T-helper 2 cell treated with Interferon-gamma antibody and Interleukin-4, amounts not matched to agents 100 ng/mL and 5 ng/mL, for 36 hours (primary cell): ENCODE results near the gene GALNT7. TPM values are rescaled to one million over a fixed set of nuclear protein-coding genes. Genes with fewer than 3 reads are reported as not detected.

Experiments
- intact Hi-C: fragments of 100-400 bp; cut with micrococcal nuclease; formaldehyde crosslinking; loops from one replicate; pipeline ENCODE4 v1.15.1; 2023
- total RNA-seq: library from RNA; stranded (reverse); gene quantifications from 2 replicates; pipeline ENCODE4 v1.2.3, GENCODE V29; 2022

Gene GALNT7
- total RNA-seq, 1 donor from 2014 or later: 20.5 TPM

- intact Hi-C loops: loop anchor here (5.0 kb wide), 1 partner anchor 92 kb away; the partner anchor contains the start of gene GALNT7
These were observed 90.7 kb downstream of the GALNT7 start for GRCh38 chr4:173259310-173259709.

GRCh38 chr4:173261052-173261451 lies 92.4 kb downstream of the GALNT7 start:
- intact Hi-C loops: no loop called here

- intact Hi-C loops: no loop called here
These were observed 93.8 kb downstream of the GALNT7 start for GRCh38 chr4:173262375-173262774.

- intact Hi-C loops: no loop called here
These were observed 95.6 kb downstream of the GALNT7 start for GRCh38 chr4:173264245-173264644.

DNA sequence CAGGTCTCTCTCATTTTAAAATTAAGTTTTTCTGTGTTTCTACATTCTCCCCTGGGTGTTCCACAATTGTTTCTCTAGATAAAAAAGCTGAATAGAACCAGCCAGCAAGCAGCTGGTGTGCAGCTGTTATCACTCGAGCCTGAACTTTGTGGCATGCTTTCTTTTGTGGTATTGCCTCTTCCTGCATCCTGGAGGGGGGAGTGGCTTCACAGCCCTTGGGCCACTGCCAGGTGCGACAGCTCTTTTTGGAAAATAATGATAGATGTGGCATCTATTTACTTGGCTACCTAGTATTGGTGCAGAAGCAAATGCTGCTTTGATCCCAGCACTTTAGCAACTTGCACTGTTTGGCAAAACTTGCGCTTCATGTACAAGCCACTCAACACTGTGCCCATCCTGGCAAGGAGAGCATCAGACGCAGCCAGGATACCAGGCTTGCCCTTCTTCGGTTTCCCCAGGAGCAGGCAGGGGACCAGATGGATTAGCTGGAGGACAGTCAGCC lies 96.1 kb downstream of the GALNT7 start:
- intact Hi-C loops: no loop called here

GRCh38 chr4:173265751-173266150 lies 97.1 kb downstream of the GALNT7 start:
- intact Hi-C loops: no loop called here

GRCh38 chr4:173267711-173268110 lies 99.1 kb downstream of the GALNT7 start:
- intact Hi-C loops: no loop called here

DNA sequence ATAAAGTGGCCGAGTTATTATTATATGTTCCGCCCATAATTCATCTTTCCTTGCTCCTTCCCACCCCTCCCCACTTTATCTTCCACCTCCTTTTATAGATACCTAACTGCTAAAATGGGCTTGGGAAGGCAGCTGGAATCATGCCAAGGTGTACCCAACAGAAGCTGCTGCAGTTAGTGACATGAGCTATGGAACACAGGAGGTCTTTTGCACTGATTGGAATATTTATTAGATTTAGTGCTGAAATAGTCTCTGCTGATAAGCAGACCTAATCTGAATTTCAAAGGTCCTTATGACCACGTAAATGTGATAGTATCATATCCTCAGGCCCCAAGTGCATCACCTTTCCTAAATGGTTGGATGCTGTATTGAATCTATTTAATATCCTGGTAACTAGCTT lies 100.7 kb downstream of the GALNT7 start:
- intact Hi-C loops: no loop called here

DNA sequence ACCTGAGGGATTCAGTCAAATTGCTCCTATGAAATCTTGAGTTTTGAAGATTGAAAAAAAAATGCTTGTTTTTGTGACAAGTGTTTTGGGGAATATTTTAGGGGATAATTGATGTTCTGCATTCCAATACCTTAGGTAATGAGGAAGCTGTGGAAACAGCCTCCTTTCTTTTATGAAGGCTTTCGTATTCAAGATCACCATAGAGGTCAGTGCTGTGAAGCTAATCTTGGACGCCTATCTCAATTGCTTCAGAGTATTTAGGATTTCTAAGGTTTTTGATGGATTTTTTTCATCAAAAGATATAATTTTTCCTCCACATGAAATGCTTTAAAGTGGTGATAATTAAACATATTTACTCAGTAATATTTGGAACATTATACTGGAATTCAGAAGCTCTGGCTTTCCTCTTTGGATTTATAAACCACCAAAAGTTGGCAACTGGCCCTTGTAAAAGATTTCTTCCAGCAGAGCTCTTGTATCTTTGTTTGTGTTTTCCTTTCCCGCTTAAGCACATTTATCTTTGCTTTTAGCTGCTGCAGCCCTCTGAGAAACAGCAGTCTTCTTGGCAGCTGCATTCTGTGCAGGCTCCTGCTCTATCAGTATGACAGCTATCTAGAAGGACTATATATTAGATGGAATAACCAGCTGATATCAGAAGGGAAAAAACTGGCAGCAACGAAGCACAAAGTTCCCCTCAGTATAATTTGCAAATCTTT lies 101.9 kb downstream of the GALNT7 start:
- intact Hi-C loops: no loop called here

DNA sequence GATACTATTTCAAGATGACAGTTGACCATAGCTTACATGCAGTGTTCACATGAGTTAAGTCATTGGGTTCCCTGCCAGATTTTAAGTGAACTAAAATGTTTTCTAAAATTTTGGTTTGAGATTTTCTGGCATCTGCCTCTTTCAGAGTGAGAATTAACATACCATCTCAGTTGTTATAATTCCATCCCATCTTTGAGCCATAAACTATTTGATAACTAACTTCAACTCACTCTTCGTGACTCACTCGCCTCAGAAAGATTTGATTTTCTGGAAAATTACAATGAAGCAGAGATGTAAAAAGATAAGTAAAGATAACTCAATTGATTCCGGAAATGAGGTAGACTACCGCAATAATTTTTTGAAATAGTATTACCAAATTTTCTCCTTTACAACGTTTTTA lies 103.7 kb downstream of the GALNT7 start:
- intact Hi-C loops: no loop called here

- intact Hi-C loops: no loop called here
These were observed 104.4 kb downstream of the GALNT7 start for GRCh38 chr4:173272996-173273395.

- intact Hi-C loops: no loop called here
These were observed 105.3 kb downstream of the GALNT7 start for GRCh38 chr4:173273941-173274340.

GRCh38 chr4:173274744-173275143 lies 106.1 kb downstream of the GALNT7 start:
- intact Hi-C loops: no loop called here

- intact Hi-C loops: no loop called here
These were observed 106.5 kb downstream of the GALNT7 start for GRCh38 chr4:173275150-173275549.

DNA sequence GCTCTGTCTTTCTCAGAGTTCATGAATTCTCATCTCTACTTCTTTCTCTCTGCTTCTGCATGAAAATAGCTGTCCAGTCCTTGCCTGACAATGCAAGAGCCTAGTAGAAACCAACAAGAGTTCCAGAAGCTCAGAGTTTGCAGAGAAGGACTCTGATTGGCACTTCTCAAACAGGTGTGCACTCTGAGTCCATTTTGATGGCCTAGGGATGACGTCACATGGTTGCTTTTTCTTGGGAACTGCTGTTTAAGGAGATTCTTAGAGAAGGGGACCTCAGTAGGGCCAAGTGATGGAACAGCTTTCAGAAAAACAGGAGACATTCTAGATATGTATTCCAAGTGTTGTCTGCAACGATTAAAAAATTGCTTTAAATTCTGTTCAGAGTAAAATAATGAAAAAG lies 108.7 kb downstream of the GALNT7 start:
- intact Hi-C loops: no loop called here

DNA sequence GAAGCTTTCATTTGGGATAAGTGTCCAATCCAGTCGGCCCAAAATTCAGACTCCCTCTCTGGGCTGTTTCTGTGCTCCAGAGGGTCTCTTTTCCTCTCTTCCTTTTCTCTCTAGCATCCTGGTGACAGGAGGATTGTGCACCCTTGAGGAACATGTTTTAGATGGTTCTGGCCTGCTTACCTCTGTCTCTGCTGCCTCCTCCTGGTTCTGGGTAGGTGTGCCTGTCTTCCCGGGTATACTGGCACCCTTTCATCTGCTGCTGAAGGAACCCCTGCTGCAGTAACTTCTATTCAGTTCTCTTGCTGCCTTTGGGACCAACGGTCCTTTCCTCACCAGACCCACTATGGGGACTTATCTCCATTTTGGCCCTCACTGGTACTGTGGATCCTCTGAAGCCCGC lies 112.4 kb downstream of the GALNT7 start:
- intact Hi-C loops: no loop called here

GRCh38 chr4:173281406-173282255 lies 113.0 kb downstream of the GALNT7 start:
- intact Hi-C loops: no loop called here

GRCh38 chr4:173282256-173282562 lies 113.6 kb downstream of the GALNT7 start:
- intact Hi-C loops: no loop called here

- intact Hi-C loops: no loop called here
These were observed 114.0 kb downstream of the GALNT7 start for GRCh38 chr4:173282626-173283025.

DNA sequence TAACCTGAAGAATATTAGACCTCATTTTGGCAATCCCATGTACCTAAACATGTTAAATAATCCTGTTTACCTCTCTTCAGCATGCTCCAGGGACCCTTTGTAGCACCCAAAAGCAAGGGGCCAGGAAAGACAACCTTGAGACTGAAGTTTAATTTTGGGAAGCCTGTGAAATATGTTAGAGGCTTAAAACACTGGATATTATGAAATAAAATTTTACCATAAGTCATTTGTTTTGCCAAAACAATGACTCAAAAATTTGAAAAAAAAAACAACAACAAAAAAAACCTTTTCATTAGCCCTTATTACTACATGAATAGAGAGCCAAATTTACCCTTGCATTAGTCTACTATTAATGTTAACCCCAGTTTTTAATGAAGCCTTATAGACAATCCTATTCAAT lies 115.9 kb downstream of the GALNT7 start:
- intact Hi-C loops: no loop called here

- intact Hi-C loops: no loop called here
These were observed 118.9 kb downstream of the GALNT7 start for GRCh38 chr4:173287486-173287885.

DNA sequence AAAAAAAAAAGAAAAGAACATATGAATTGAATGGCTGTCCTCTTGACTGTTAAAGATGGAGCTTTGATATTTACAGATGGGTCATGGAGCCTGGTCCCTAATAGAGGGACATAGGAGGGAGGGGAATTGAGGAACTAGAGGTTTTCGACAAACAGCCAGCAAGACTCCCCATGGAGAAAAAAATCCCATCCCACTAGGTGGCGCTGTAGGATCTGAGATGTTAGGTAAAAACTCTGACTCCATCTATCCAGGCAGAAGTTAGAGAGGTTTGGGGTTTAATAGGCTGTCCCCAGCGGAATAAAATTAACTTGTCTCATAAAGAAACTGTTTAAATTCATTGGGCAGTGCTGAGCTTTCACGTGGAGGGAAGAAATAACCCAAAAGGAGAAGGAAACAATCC lies 119.7 kb downstream of the GALNT7 start:
- intact Hi-C loops: loop anchor here (1.0 kb wide), 1 partner anchor 129 kb away; no protein-coding TSS in a partner anchor
